ENCODE data around the gene AQP2. TPM values are rescaled to one million over a fixed set of nuclear protein-coding genes. Genes with fewer than 3 reads are reported as not detected.

AQP2 gene
- total and polyA plus RNA-seq, 2 donors from 2014 or later, result 122 to 666 TPM

GRCh38 chr12:49925433-49926204 lies 24.9 kb upstream of the AQP2 start:
- no peak for DNase-seq
- no peaks in the 10 kb centered on the region for H3K9me3 ChIP-seq (ENCODE audit: control insufficient read depth in 2 of 3, insufficient read depth in 1 of 3, low read length in 3 of 3)
- no peak overlapping the region for H3K27ac ChIP-seq (ENCODE audit: low read depth in 2 of 2, low read length in 2 of 2)
- no peak for TF ChIP-seq CTCF (IDR thresholded peaks at IDR 0.05; ENCODE audit: borderline replicate concordance, extremely low read depth, insufficient read depth)
- intact Hi-C loops (cut with DNase I), result no loop called here
- H3K36me3 ChIP-seq (ENCODE audit: control insufficient read depth in 2 of 3, insufficient read depth in 3 of 3, low read length in 3 of 3), result no peaks in the 10 kb centered on the region
- no peak overlapping the region for H3K9ac ChIP-seq (ENCODE audit: low read length in 3 of 3)
- no peaks in the 10 kb centered on the region for H3K27me3 ChIP-seq (ENCODE audit: control insufficient read depth, insufficient read depth, low read length)
- H3K4me3 ChIP-seq (ENCODE audit: low read length in 3 of 3), result no peak overlapping the region
- no peak for FAIRE-seq
- no peaks in the 10 kb centered on the region for H3K4me1 ChIP-seq (ENCODE audit: control insufficient read depth in 2 of 3, insufficient read depth in 2 of 3, low read depth in 1 of 3, low read length in 3 of 3)

- H3K4me1 ChIP-seq (ENCODE audit: control insufficient read depth in 2 of 3, insufficient read depth in 2 of 3, low read depth in 1 of 3, low read length in 3 of 3), result peaks cover 0 to 2% (median 0%) of the 10 kb centered on the region in 3 donors
- no peak overlapping the region for H3K4me3 ChIP-seq (ENCODE audit: low read length in 3 of 3)
- intact Hi-C loops (cut with DNase I), result no loop called here
- no peak overlapping the region for H3K27ac ChIP-seq (ENCODE audit: low read depth in 2 of 2, low read length in 2 of 2)
- DNase-seq (no peak), FAIRE-seq (no peak)
- H3K9me3 ChIP-seq (ENCODE audit: control insufficient read depth in 2 of 3, insufficient read depth in 1 of 3, low read length in 3 of 3), result no peaks in the 10 kb centered on the region
- no peak overlapping the region for H3K9ac ChIP-seq (ENCODE audit: low read length in 3 of 3)
- no peak for TF ChIP-seq CTCF (IDR thresholded peaks at IDR 0.05; ENCODE audit: borderline replicate concordance, extremely low read depth, insufficient read depth)
- no peaks in the 10 kb centered on the region for H3K36me3 ChIP-seq (ENCODE audit: control insufficient read depth in 2 of 3, insufficient read depth in 3 of 3, low read length in 3 of 3)
- no peaks in the 10 kb centered on the region for H3K27me3 ChIP-seq (ENCODE audit: control insufficient read depth, insufficient read depth, low read length)
Measured at GRCh38 chr12:49928471-49928870, 22.1 kb upstream of the AQP2 start.

GRCh38 chr12:49929581-49929980 lies 21.0 kb upstream of the AQP2 start:
- no peak for DNase-seq
- Histone ChIP-seq H3K9ac (ENCODE audit: low read length in 3 of 3) (no peak overlapping the region), H3K4me3 (ENCODE audit: low read length in 3 of 3) (no peak overlapping the region), H3K4me1 (ENCODE audit: control insufficient read depth in 2 of 3, insufficient read depth in 2 of 3, low read depth in 1 of 3, low read length in 3 of 3) (peaks cover 0 to 2% (median 0%) of the 10 kb centered on the region in 3 donors), H3K27me3 (ENCODE audit: control insufficient read depth, insufficient read depth, low read length) (no peaks in the 10 kb centered on the region), H3K9me3 (ENCODE audit: control insufficient read depth in 2 of 3, insufficient read depth in 1 of 3, low read length in 3 of 3) (no peaks in the 10 kb centered on the region), H3K36me3 (ENCODE audit: control insufficient read depth in 2 of 3, insufficient read depth in 3 of 3, low read length in 3 of 3) (no peaks in the 10 kb centered on the region), H3K27ac (ENCODE audit: low read depth in 2 of 2, low read length in 2 of 2) (no peak overlapping the region)
- intact Hi-C loops (cut with DNase I), result no loop called here
- FAIRE-seq, result no peak
- TF ChIP-seq CTCF (IDR thresholded peaks at IDR 0.05; ENCODE audit: borderline replicate concordance, extremely low read depth, insufficient read depth), result no peak
